Stimulated activated effector memory CD8-positive, alpha-beta T cell treated with anti-CD3 and anti-CD28 coated beads, Interleukin-12 subunit alpha, Interleukin-12 subunit beta, amount 100 ng/mL, for 72 hours (primary cell): Measurements from ENCODE around the gene AHCY.
"Not testable (repeated sequence)": the region's sequence is repeated elsewhere in the genome, so short reads cannot be mapped to it uniquely, and the experiment has no call there.

ENCODE experiments used
- ATAC-seq: fragments of 150-1000 bp; cut with Tn5 transposase; 2 replicates; pipeline ENCODE4 v1.10.0; 2021
- DNase-seq, 2 donors: peaks; one replicate each; pipeline ENCODE4 v3.0.0; 2021 to 2022; ENCODE audit warnings: low spot score in 2 of 2
- H3K27ac Mint-ChIP-seq: one replicate; pipeline ENCODE4 v1.8.0; 2022; ENCODE audit warnings: mild to moderate bottlenecking, mixed read lengths
- H3K36me3 Mint-ChIP-seq: one replicate; pipeline ENCODE4 v1.8.0; 2022; ENCODE audit warnings: mild to moderate bottlenecking, mixed read lengths
- H3K4me1 Mint-ChIP-seq: one replicate; pipeline ENCODE4 v1.8.0; 2022; ENCODE audit warnings: mixed read lengths
- H3K4me3 Mint-ChIP-seq: one replicate; pipeline ENCODE4 v1.8.0; 2022; ENCODE audit warnings: mild to moderate bottlenecking, mixed read lengths
- H3K9me3 Mint-ChIP-seq: one replicate; pipeline ENCODE4 v1.8.0; 2022; ENCODE audit warnings: mixed read lengths

The AHCY gene

DNA sequence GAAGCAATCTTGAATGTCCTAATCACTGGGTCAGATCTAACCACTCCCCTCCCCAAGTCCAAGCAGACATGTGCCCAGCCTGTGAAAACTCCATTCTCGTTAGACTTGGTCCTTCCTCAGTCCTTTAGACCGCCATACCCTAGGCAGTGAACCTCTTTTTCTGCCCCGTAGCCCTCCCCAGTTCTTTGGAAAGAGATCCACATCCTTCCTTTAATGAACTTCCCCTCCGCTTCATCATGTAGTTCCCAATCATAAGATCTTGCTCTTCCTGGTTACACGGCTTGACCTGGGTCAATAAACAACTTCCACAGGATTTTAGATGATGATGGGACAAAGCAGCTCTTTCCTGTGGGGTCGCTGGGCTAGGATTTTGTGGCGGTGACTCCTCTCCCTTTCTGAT lies 9.6 kb downstream of the AHCY start:
- Mint-ChIP-seq H3K27ac (peak overlapping the region; percentile 53), H3K4me3 (no peak overlapping the region), H3K9me3 (no peaks in the 10 kb centered on the region), H3K36me3 (peaks cover 59% of the 10 kb centered on the region), H3K4me1 (no peaks in the 10 kb centered on the region)
- DNase-seq: no peak
- ATAC-seq: no peak

DNA sequence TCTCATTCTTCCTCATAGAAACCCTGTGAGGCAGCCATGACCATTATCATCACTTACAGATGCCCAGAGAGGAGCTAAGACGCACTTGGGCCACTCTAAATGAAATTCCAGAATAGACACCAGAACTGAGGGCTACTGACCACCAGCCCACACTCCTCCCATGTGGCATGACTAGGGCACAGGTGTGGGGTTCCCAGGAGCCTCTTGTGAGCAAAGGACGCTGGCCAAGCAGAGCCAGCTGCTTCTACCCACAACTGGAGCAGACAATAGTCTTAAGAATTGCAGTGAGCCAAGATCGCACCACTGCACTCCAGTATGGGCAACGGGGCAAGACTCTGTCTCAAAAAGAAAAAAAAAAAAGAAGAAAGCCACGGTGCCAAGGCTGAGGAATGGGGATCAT lies 10.0 kb downstream of the AHCY start:
- peaks cover 64% of the 10 kb centered on the region for H3K36me3 Mint-ChIP-seq

DNA sequence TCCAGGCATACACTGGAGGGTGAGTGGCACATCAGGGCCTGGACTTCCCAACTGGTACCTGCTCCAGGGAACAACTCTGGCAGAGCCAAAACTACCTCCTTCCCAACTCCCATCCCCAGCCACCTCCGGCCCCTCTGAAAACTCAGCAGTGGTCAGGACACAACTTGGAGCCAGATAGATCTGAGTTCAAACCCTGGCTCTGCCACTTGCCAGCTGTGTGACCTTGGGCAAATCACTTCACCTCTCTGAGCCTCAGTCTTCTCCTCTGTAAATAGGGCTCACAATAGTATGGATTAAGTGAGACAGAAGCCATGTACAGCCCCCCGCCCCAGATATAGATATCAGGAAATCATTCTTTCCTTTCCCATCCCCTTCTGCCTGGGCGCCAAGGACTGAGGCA lies 10.7 kb downstream of the AHCY start:
- Mint-ChIP-seq H3K9me3 (no peaks in the 10 kb centered on the region), H3K27ac (peak overlapping the region; percentile 24), H3K4me1 (no peaks in the 10 kb centered on the region), H3K4me3 (no peak overlapping the region), H3K36me3 (peaks cover 70% of the 10 kb centered on the region)
- no peak for ATAC-seq
- DNase-seq: no peak

More for the DNA sequence above, 10.0 kb downstream of the AHCY start:
- H3K4me3 Mint-ChIP-seq: no peak overlapping the region
- no peaks in the 10 kb centered on the region for H3K9me3 Mint-ChIP-seq
- peak overlapping the region; percentile 24 for H3K27ac Mint-ChIP-seq
- no peak for DNase-seq
- no peaks in the 10 kb centered on the region for H3K4me1 Mint-ChIP-seq
- no peak for ATAC-seq

DNA sequence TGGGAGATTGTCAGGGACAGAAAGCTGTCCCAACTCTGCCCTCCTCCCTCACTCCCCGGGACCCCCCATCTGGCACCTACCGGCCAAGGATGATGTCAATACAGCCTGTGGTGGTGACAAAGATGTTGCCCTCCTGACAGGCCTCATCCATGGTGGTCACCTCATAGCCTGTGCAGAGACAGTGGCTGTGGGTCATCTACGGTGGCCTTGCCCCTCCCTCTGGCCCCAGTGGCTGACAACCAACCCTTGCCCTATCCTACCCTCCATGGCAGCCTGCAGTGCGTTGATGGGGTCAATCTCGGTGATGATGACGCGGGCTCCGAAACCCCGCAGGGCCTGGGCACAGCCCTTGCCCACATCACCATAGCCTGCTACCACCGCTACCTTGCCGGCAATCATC lies 12.7 kb downstream of the AHCY start:
- no peak overlapping the region for H3K27ac Mint-ChIP-seq
- H3K4me3 Mint-ChIP-seq: no peak overlapping the region
- ATAC-seq: no peak
- peaks cover 83% of the 10 kb centered on the region for H3K36me3 Mint-ChIP-seq
- no peak for DNase-seq
- H3K4me1 Mint-ChIP-seq: peaks cover 4% of the 10 kb centered on the region
- H3K9me3 Mint-ChIP-seq: no peaks in the 10 kb centered on the region

DNA sequence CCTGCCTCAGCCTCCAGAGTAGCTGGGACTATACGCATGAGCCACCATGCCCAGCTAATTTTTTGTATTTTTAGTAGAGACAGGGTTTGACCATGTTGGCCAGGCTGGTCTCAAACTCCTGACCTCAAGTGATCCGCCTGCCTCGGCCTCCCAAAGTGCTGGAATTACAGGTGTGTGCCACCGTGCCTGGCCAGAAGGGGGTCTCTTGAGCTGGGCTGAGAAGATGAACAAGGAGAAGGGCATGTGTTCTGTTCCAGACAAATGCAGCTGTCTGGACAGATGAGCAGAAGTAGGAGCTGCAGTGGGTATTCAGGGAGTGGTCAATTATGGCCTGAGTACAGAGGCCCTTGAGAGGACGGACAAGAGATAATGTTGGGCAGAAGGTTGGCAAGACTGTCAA lies 15.7 kb downstream of the AHCY start:
- not testable (repeated sequence) for H3K4me1 Mint-ChIP-seq, H3K4me3 Mint-ChIP-seq, ATAC-seq, H3K9me3 Mint-ChIP-seq, DNase-seq, H3K27ac Mint-ChIP-seq
- peaks cover 88% of the 10 kb centered on the region for H3K36me3 Mint-ChIP-seq

DNA sequence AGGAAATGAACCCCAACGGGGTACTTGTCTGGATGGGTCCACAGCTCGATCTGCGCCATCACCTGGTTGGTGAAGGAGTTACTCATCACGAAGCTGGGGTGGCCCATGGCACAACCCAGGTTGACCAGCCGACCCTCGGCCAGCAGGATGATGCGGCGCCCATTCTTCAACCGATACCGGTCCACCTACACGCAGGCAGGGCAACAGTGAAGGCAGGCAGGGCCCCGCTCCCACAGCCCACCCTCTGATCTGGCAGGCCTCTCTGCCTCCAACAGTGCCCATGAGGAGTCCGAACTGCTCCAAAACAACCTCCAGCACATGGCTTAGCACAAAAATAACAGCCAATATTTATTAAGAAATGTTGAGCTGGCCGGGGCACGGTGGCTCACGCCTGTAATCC lies 17.7 kb downstream of the AHCY start:
- no peak overlapping the region for H3K27ac Mint-ChIP-seq

DNA sequence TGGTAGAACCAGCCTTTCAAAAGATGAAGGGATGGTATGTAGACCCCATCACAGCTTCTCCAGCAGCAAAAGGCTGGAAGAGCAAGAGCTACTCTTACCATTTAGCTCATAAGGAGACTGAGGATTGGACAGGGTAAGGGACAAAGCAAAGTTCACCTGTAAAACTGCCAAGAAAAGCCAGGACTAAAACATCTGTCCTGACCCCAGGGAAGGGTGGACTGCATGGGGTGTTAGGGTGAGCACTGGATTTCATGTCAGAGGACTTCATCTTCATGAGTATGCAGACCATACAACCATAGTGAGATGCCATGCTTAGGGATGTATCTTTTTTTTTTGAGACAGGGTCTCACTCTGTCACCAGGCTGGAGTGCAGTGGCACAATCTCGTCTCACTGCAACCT lies 19.3 kb downstream of the AHCY start:
- ATAC-seq: no peak
- no peak for DNase-seq
- Mint-ChIP-seq H3K4me1 (peaks cover 4% of the 10 kb centered on the region), H3K4me3 (no peak overlapping the region), H3K27ac (no peak overlapping the region), H3K9me3 (no peaks in the 10 kb centered on the region), H3K36me3 (peaks cover 92% of the 10 kb centered on the region)

More for the DNA sequence above, 17.7 kb downstream of the AHCY start:
- no peak for ATAC-seq
- Mint-ChIP-seq H3K4me1 (peaks cover 4% of the 10 kb centered on the region), H3K9me3 (no peaks in the 10 kb centered on the region), H3K4me3 (no peak overlapping the region), H3K36me3 (peaks cover 86% of the 10 kb centered on the region)
- DNase-seq: no peak

DNA sequence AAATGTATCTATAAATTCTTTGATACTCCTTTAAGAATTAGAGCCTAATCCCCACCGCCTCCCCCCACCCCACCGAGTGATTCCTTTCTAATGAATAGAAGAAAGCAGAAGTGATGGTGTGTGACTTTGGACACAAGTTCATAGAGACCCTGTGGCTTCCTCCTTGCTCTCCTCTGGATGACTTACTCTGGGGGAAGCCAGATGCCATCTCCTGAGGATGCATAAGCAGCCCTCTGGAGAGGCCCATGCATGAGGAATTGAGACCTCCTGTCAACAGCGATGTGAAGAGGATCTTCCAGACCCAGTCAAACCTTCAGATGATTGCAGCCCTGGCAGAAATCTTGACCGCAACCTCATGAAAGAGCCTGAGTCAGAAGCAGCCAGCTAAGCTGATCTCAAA lies 21.1 kb downstream of the AHCY start:
- Mint-ChIP-seq H3K4me1 (peaks cover 3% of the 10 kb centered on the region), H3K9me3 (no peaks in the 10 kb centered on the region), H3K27ac (no peak overlapping the region), H3K36me3 (peaks cover 93% of the 10 kb centered on the region), H3K4me3 (no peak overlapping the region)
- DNase-seq (no peak), ATAC-seq (no peak)

DNA sequence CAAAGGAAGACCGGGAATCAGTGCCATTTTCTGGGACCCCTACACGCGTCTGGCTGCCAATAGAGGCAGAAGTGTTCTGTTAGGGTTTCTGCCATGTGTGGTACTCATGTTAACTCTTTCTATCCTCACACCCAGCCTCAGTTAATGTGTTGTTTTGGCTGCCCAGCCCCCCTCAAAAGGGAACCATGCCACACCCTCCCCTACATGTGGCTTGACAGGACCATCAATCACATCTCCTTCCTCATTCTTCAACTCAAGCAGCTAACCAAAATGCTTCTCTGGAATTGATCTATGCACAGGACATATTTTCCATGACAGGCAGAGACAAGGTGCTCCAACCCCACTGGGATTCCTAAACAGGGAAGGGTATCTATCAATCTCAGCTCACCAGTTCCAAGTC lies 22.0 kb downstream of the AHCY start:
- Mint-ChIP-seq H3K27ac (no peak overlapping the region), H3K4me3 (no peak overlapping the region), H3K4me1 (no peaks in the 10 kb centered on the region), H3K9me3 (no peaks in the 10 kb centered on the region), H3K36me3 (peaks cover 93% of the 10 kb centered on the region)
- DNase-seq: no peak
- no peak for ATAC-seq

DNA sequence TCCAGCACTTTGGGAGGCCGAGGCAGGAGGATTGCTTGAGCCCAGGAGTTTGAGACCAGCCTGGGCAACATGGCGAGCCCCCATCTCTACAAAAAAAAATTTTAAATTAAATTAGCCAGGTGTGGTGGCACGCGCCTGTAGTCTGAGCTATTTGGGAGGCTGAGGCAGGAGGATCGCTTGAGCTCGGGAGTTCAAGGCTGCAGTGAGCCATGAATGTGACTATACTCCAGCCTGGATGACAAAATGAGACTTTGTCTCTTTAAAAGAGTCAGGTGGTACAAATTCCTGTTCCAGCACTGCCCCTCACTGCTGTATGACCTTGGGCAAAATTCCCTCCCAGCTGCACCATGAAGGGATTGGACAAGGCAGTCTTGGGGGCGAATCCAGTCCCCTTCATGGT lies 28.5 kb downstream of the AHCY start:
- no peak for ATAC-seq
- Mint-ChIP-seq H3K4me3 (no peak overlapping the region), H3K4me1 (no peaks in the 10 kb centered on the region), H3K36me3 (peaks cover 47% of the 10 kb centered on the region), H3K27ac (no peak overlapping the region), H3K9me3 (no peaks in the 10 kb centered on the region)
- DNase-seq: no peak

DNA sequence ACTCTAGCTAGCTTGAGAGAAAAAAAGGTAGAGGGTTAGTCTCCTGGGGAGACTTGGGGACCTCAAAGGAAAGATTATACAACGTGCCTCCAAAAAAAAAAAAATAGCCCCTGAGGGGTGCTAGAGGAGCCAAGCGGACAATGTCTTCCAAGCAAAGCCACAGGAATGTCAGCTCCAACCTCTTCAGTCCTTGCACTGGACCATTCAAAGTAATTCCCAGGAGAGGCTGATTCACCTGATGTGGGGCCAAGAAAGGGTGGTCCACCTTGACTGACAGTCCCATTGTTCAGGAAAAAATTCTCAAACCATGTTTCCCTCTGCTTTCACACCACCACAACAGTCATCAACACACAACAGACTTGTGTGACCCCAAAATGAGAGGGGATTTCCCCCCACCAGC lies 31.2 kb downstream of the AHCY start:
- no peak overlapping the region for H3K4me3 Mint-ChIP-seq
- no peak overlapping the region for H3K27ac Mint-ChIP-seq
- DNase-seq (no peak), ATAC-seq (no peak)
- no peaks in the 10 kb centered on the region for H3K9me3 Mint-ChIP-seq
- H3K4me1 Mint-ChIP-seq: no peaks in the 10 kb centered on the region
- H3K36me3 Mint-ChIP-seq: peaks cover 20% of the 10 kb centered on the region

DNA sequence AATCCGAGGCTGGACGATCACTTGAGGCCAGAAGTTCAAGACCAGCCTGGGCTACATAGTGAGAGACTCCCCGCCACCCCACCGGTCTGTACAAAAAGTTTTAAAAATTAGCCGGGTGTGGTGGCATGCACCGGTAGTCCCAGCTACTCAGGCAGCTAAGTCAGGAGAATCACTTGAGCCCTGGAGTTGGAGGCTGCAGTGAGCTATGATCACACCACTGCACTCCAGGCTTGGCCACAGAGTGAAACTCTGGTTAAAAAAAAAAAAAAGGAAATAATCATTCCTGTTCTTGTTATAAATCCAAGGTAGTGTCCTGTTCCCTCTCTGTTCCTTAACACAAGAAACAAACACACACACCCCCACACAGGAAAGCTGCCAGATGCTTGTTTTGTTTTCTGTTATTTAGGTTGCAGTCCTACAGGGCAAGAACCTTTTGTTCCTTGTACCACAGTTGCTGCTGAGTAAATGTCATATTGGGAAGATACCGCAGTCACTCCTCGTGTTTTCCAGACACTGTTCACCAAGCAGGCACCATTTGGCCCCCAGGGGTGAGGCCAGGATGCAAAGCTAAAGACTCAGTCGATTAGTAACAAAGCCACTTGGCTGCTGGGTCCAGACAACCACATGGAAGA lies 33.0 kb downstream of the AHCY start:
- Mint-ChIP-seq H3K27ac (no peak overlapping the region), H3K9me3 (no peaks in the 10 kb centered on the region), H3K4me1 (no peaks in the 10 kb centered on the region), H3K4me3 (no peak overlapping the region), H3K36me3 (peaks cover 1% of the 10 kb centered on the region)
- no peak for DNase-seq
- no peak for ATAC-seq

DNA sequence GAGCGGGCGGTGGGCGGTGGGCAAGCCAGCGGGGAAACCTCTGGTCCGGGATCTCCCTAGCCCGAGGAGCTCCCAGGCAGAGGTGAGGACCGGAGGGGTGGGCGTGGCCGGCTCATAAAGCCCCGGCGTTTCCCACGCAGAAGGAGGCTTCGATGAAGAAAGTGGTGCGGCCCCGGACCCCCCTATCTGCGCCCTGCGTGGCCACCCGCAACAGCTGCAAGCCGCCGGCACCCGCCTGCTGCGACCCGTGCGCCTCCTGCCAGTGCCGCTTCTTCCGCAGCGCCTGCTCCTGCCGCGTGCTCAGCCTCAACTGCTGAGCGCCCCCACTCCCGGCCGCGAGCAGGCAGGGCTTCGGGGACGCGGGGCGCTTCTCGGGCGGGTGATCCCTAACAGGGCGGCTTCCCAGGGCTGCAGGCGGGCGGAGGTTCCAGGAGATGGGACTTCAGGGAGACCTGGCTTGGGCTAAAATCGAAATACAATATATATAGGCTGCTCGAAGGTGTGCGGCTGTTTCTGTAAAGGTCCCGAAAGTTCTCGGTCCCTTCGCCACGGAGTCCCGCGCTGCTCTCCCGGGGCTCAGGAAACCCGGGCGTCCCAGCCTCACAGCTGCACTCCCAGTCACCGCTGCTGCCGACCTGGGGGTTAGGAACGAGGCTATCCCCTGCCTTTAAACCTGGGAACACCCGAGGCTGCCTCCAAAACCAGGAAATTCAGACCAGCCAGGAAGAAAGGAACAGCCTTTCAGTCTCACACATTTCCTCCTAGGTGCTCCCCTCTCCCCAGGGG lies 34.1 kb downstream of the AHCY start:
- ATAC-seq: peak; percentile 35
- peak overlapping the region; percentile 35 for H3K4me3 Mint-ChIP-seq
- DNase-seq: no peak

DNA sequence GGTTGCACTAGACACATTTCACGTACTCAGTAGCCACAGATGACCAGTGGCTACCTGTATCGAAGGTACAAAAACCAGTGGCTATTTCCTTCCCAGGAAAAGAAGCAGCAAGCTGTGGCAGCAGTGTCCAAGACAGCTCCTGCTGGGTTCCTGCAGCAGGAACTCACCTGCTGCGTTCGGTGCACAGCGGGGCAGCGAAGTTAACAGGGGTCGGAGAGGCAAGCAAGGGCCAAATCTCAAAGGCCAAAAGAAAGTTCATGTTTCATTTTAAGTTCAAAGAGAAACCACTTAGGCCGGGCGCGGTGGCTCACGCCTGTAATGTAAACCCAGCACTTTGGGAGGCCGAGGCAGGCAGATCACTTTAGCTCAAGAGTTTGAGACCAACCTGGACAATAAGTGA lies 35.0 kb downstream of the AHCY start:
- no peak for DNase-seq
- Mint-ChIP-seq H3K4me1 (no peaks in the 10 kb centered on the region), H3K4me3 (peak overlapping the region; percentile 35), H3K9me3 (no peaks in the 10 kb centered on the region), H3K27ac (no peak overlapping the region), H3K36me3 (no peaks in the 10 kb centered on the region)
- no peak for ATAC-seq

More for the DNA sequence above, 34.1 kb downstream of the AHCY start:
- Mint-ChIP-seq H3K36me3 (no peaks in the 10 kb centered on the region), H3K27ac (no peak overlapping the region), H3K4me1 (no peaks in the 10 kb centered on the region), H3K9me3 (no peaks in the 10 kb centered on the region)

DNA sequence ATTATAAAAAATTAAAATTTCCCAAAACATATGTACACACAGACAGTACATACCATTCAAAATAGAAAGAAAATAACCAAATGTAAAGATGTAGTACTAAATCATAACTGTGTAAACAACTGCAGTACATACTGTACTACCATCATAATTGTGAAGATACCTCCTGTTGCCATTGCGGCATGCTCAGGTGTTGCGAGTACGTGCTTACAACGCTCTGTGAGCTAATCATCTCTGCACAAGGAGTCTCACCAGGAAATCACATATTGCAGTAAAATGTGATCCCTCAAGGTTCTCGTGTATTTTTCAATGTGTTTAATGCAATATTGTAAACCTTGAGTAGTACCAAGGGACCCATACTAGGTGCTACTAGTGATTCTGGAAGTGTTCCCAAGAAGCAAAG lies 39.0 kb downstream of the AHCY start:
- Mint-ChIP-seq H3K9me3 (no peaks in the 10 kb centered on the region), H3K4me1 (no peaks in the 10 kb centered on the region), H3K27ac (no peak overlapping the region), H3K36me3 (no peaks in the 10 kb centered on the region), H3K4me3 (no peak overlapping the region)
- DNase-seq (no peak), ATAC-seq (no peak)

DNA sequence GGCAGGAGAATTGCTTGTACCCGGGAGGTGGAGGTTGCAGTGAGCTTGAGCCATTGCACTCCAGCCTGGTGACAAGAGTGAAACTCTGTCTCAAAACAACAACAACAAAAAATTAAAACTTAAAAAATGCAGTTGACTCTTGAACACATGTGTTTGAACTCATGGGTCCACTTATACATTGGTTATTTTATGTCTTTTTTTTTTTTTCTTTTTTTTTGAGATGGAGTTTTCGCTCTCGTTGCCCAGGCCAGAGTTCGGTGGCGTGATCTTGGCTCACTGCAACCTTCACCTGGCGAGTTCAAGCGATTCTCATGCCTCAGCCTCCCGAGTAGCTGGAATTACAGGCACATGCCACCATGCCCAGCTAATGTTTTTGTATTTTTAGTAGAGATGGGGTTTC lies 39.7 kb downstream of the AHCY start:
- not testable (repeated sequence) for H3K27ac Mint-ChIP-seq, H3K4me1 Mint-ChIP-seq, DNase-seq

More for the DNA sequence above, 39.7 kb downstream of the AHCY start:
- H3K9me3 Mint-ChIP-seq, ATAC-seq, H3K4me3 Mint-ChIP-seq, H3K36me3 Mint-ChIP-seq: not testable (repeated sequence)
